ENCODE results near the gene SLC6A19. TPM values are rescaled to one million over a fixed set of nuclear protein-coding genes. Genes with fewer than 3 reads are reported as not detected.

Gene SLC6A19
- total and polyA plus RNA-seq, 4 donors, result 0.17 to 4.9 (median 0.91) TPM

DNA sequence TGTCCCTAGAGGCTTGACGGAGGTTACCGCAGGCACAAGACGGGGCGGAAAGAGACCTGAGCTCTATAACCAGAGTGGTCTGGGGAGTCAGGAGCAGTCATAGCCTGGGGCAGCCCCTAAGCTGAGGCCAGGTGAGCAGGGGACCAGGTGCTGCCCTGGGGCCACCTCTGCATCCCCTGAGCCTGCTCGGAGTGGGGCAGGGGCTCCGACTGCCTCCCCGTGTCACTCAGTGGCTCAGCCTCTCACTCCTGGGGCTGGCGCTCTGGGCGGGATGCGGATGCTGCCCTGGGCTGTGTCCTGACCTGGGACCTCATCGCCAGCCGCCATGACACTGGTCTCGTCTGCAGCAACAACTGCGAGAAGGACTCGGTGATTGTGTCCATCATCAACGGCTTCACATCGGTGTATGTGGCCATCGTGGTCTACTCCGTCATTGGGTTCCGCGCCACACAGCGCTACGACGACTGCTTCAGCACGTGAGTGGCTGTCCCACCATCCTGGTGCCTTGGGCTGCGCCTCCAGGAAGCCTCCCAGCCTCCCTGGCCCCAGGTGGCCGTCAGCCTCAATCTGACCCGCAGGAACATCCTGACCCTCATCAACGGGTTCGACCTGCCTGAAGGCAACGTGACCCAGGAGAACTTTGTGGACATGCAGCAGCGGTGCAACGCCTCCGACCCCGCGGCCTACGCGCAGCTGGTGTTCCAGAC lies 15.0 kb downstream of the SLC6A19 start:
- Histone ChIP-seq H3K9ac (ENCODE audit: low read depth in 1 of 2, low read length in 2 of 2) (no peak overlapping the region), H3K27me3 (ENCODE audit: control insufficient read depth in 4 of 4, insufficient read depth in 4 of 4, low read length in 3 of 4) (no peaks in the 10 kb centered on the region), H3K9me3 (ENCODE audit: control insufficient read depth in 4 of 4, low read length in 3 of 4) (peaks cover 0 to 2% (median 0%) of the 10 kb centered on the region in 4 donors), H3K4me1 (ENCODE audit: control insufficient read depth in 4 of 4, insufficient read depth in 4 of 4, low read length in 3 of 4) (no peaks in the 10 kb centered on the region), H3K4me3 (ENCODE audit: low read depth in 1 of 3, low read length in 3 of 3) (no peak overlapping the region), H3K36me3 (ENCODE audit: control insufficient read depth in 4 of 4, insufficient read depth in 3 of 4, low read depth in 1 of 4, low read length in 3 of 4) (no peaks in the 10 kb centered on the region), H3K27ac (ENCODE audit: low read depth in 1 of 2, low read length in 2 of 2) (no peak overlapping the region)
- no peak for DNase-seq (ENCODE audit: low spot score)
- TF ChIP-seq EGR1 (IDR thresholded peaks at IDR 0.05; ENCODE audit: low read depth in 2 of 2) (no peak), YY1 (IDR thresholded peaks at IDR 0.05) (no peak), NR2F2 (IDR thresholded peaks at IDR 0.05) (no peak)
- TF ChIP-seq, protein P1, sequence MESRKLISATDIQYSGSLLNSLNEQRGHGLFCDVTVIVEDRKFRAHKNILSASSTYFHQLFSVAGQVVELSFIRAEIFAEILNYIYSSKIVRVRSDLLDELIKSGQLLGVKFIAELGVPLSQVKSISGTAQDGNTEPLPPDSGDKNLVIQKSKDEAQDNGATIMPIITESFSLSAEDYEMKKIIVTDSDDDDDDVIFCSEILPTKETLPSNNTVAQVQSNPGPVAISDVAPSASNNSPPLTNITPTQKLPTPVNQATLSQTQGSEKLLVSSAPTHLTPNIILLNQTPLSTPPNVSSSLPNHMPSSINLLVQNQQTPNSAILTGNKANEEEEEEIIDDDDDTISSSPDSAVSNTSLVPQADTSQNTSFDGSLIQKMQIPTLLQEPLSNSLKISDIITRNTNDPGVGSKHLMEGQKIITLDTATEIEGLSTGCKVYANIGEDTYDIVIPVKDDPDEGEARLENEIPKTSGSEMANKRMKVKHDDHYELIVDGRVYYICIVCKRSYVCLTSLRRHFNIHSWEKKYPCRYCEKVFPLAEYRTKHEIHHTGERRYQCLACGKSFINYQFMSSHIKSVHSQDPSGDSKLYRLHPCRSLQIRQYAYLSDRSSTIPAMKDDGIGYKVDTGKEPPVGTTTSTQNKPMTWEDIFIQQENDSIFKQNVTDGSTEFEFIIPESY (IDR thresholded peaks at IDR 0.05), result no peak
- 94% methylated on average over 38 of the region's 38 CpGs for WGBS

DNA sequence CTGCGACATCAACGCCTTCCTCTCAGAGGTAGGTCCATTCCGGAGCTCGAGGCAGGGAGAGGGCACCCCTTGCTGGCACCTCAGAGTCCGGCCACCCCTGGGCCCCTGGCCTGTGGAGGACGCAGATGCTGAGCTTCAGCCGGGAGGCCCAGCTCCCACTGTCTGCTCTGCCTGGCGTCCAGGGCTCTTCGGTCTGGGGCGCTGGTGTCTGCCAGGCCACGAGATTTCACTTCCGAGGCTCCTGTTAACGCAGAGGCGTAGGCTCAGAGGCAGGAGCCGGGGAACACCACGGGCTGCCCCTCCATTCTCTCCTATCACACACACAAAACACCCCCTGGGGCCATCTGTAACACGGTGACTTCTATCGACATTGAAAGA lies 15.5 kb downstream of the SLC6A19 start:
- Histone ChIP-seq H3K27me3 (ENCODE audit: control insufficient read depth in 4 of 4, insufficient read depth in 4 of 4, low read length in 3 of 4) (no peaks in the 10 kb centered on the region), H3K9ac (ENCODE audit: low read depth in 1 of 2, low read length in 2 of 2) (no peak overlapping the region), H3K4me1 (ENCODE audit: control insufficient read depth in 4 of 4, insufficient read depth in 4 of 4, low read length in 3 of 4) (no peaks in the 10 kb centered on the region), H3K9me3 (ENCODE audit: control insufficient read depth in 4 of 4, low read length in 3 of 4) (peaks cover 0 to 2% (median 0%) of the 10 kb centered on the region in 4 donors), H3K27ac (ENCODE audit: low read depth in 1 of 2, low read length in 2 of 2) (no peak overlapping the region), H3K36me3 (ENCODE audit: control insufficient read depth in 4 of 4, insufficient read depth in 3 of 4, low read depth in 1 of 4, low read length in 3 of 4) (no peaks in the 10 kb centered on the region), H3K4me3 (ENCODE audit: low read depth in 1 of 3, low read length in 3 of 3) (no peak overlapping the region)
- TF ChIP-seq RXRA (IDR thresholded peaks at IDR 0.05), result no peak
- TF ChIP-seq EGR1 (IDR thresholded peaks at IDR 0.05; ENCODE audit: low read depth in 2 of 2), result no peak
- TF ChIP-seq, protein P2, sequence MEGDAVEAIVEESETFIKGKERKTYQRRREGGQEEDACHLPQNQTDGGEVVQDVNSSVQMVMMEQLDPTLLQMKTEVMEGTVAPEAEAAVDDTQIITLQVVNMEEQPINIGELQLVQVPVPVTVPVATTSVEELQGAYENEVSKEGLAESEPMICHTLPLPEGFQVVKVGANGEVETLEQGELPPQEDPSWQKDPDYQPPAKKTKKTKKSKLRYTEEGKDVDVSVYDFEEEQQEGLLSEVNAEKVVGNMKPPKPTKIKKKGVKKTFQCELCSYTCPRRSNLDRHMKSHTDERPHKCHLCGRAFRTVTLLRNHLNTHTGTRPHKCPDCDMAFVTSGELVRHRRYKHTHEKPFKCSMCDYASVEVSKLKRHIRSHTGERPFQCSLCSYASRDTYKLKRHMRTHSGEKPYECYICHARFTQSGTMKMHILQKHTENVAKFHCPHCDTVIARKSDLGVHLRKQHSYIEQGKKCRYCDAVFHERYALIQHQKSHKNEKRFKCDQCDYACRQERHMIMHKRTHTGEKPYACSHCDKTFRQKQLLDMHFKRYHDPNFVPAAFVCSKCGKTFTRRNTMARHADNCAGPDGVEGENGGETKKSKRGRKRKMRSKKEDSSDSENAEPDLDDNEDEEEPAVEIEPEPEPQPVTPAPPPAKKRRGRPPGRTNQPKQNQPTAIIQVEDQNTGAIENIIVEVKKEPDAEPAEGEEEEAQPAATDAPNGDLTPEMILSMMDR (IDR thresholded peaks at IDR 0.05; ENCODE audit: low read depth, low read length, missing input control), result no peak
- TF ChIP-seq, protein P3, sequence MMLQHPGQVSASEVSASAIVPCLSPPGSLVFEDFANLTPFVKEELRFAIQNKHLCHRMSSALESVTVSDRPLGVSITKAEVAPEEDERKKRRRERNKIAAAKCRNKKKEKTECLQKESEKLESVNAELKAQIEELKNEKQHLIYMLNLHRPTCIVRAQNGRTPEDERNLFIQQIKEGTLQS (IDR thresholded peaks at IDR 0.05), result no peak
- TF ChIP-seq HNF4G (IDR thresholded peaks at IDR 0.05), result no peak
- TF ChIP-seq SP1 (IDR thresholded peaks at IDR 0.05), result no peak
- TF ChIP-seq NR2F2 (IDR thresholded peaks at IDR 0.05), result no peak
- TF ChIP-seq TAF1 (conservative IDR thresholded peaks at IDR 0.05), result no peak
- TF ChIP-seq JUND (IDR thresholded peaks at IDR 0.05), result no peak
- TF ChIP-seq HNF4A (conservative IDR thresholded peaks at IDR 0.05), result no peak
- TF ChIP-seq, protein P4, sequence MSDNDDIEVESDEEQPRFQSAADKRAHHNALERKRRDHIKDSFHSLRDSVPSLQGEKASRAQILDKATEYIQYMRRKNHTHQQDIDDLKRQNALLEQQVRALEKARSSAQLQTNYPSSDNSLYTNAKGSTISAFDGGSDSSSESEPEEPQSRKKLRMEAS (IDR thresholded peaks at IDR 0.05), result no peak
- no peak for TF ChIP-seq FOXA2 (IDR thresholded peaks at IDR 0.05)
- no peak for TF ChIP-seq RAD21 (IDR thresholded peaks at IDR 0.05)
- 89% methylated on average over 18 of the region's 18 CpGs for WGBS
- DNase-seq (ENCODE audit: low spot score), result no peak
